Heart right ventricle (tissue), 16 donors: ENCODE data around the gene CPNE4. TPM values are rescaled to one million over a fixed set of nuclear protein-coding genes. Genes with fewer than 3 reads are reported as not detected.
"Not testable (repeated sequence)": the region's sequence is repeated elsewhere in the genome, so short reads cannot be mapped to it uniquely, and the experiment has no call there.

Source experiments
- ATAC-seq, 8 donors: fragments of 200-7000 bp; cut with Tn5 transposase; one replicate each; pipeline ENCODE4 v1.9.1; 2020; ENCODE audit warnings: mild to moderate bottlenecking in 8 of 8, moderate library complexity in 8 of 8, moderate number of reproducible peaks in 1 of 8
- DNase-seq, 2 donors: peaks; one replicate each; pipeline ENCODE4 v3.0.0-alpha.2; 2020
- H3K27ac ChIP-seq, 10 donors: fragments of 200-600 bp; sonication (generic) in 2 of 10; one replicate each; pipeline versions ENCODE4 v1.5.0 to v1.8.0; 2020 to 2022; ENCODE audit warnings: mild to moderate bottlenecking in 3 of 10
- H3K27me3 ChIP-seq, 7 donors: fragments of 200-600 bp; one replicate each; pipeline ENCODE4 v1.8.0; 2021 to 2022; ENCODE audit warnings: mild to moderate bottlenecking in 2 of 7
- H3K36me3 ChIP-seq, 9 donors: fragments of 200-600 bp; sonication (generic) in 1 of 9; one replicate each; pipeline versions ENCODE4 v1.5.0 to v1.8.0; 2020 to 2022; ENCODE audit warnings: mild to moderate bottlenecking in 2 of 9
- H3K4me1 ChIP-seq, 9 donors: fragments of 200-600 bp; sonication (generic) in 1 of 9; one replicate each; pipeline versions ENCODE4 v1.5.0 to v1.8.0; 2020 to 2022; ENCODE audit warnings: mild to moderate bottlenecking in 4 of 9
- H3K4me3 ChIP-seq, 10 donors: fragments of 200-600 bp; sonication (generic) in 2 of 10; one replicate each; pipeline versions ENCODE4 v1.5.0 to v1.8.0; 2020 to 2022; ENCODE audit warnings: mild to moderate bottlenecking in 7 of 10, moderate library complexity in 2 of 10
- H3K9me3 ChIP-seq, 11 donors: fragments of 200-600 bp in 10 of 11; sonication (generic) in 2 of 11; one replicate each; pipeline versions ENCODE4 v1.5.0 to v1.8.0; 2013 to 2022; ENCODE audit warnings: mild to moderate bottlenecking in 2 of 11, control low read depth in 1 of 11, moderate library complexity in 1 of 11
- WGBS, 2 donors: extraction: QIAGEN DNeasy Blood & Tissue Kit; methylation state at CpG; one replicate each; pipeline ENCODE4 v1.1.7; 2013; ENCODE audit warnings: inconsistent platforms in 1 of 2; 5-methylcytosine and 5-hydroxymethylcytosine counted together
- intact Hi-C, 10 donors: fragments of 100-400 bp; cut with DNase I; formaldehyde crosslinking; loops; one replicate each; pipeline versions ENCODE4 v1.11.1 to v1.14.2; 2022
- microRNA-seq, 2 donors: library from miRNA; unstranded; fragments of <30 nt; microRNA quantifications; one replicate each; pipeline ENCODE4 v1.2.0, GENCODE V29; 2021
- polyA plus RNA-seq, 2 donors: library from polyadenylated mRNA; stranded (reverse); fragments of 200-250 nt; gene quantifications; one replicate each; pipeline ENCODE4 v1.2.3, GENCODE V29; 2013
- total RNA-seq, 10 donors: library from RNA; stranded (reverse); fragmentation: NEBNext Ultra II Directional in 3 of 10; extraction: Animal tissue kit (Norgen Biotek cat#: 25700) in 3 of 10; gene quantifications; one replicate each; pipeline versions ENCODE4 v1.2.1 to v1.2.4, GENCODE V29; 2021 to 2023
- TF ChIP-seq, protein P1 (sequence below), 9 donors: fragments of 200-600 bp; sonication (generic) in 2 of 9; IDR thresholded peaks; one replicate each; pipeline versions ENCODE4 v1.5.0 to v1.8.0; 2021 to 2022; ENCODE audit warnings: antibody characterized with exemption in 9 of 9, mild to moderate bottlenecking in 5 of 9, moderate library complexity in 1 of 9
- donor health status: Arrhythmogenic right ventricular cardiomyopathy.
- donor health status: ischemic (EF 13 %, LVEDD 7.1; RV severe dilation, severe dysfunction).
- donor health status: healthy with polysubstance abuse.
- donor health status: DM: no; HTN: yes; CAD: no.
- donor health status: DM: no; HTN: no; CAD: no.
- donor health status: ischemic (EF 25% LVEDD 6.9; RV normal size, moderate dysfunction).
- donor health status: ischemic (EF 25% LVEDD 5.7; RV mildly dilated, moderate dysfunction).
- donor health status: healthy.
- donor health status: DM: yes; HTN: yes; CAD: no.
- donor health status: Ischemic cardiomyopathy.
- donor health status: ischemic (EF 35%, LVEDD 5.7; RV mildly dilated, moderate dysfunction).
- donor health status: nonischemic (EF 11% LVEDD 7.7; RV severe dilation, severe dysfunction).
- donor health status: DM: yes; HTN: yes; CAD: no.
- donor health status: PGD.
- donor health status: ischemic (EF 29% LVEDD 5.4; RV normal size, mild dysfunction).
- donor health status: nonischemic (EF 23%, LVEDD 6.1; RV moderate dilation, normal function).

The CPNE4 gene
- total and polyA plus RNA-seq, 12 donors = 1.5 to 116 (median 24.8) TPM

DNA sequence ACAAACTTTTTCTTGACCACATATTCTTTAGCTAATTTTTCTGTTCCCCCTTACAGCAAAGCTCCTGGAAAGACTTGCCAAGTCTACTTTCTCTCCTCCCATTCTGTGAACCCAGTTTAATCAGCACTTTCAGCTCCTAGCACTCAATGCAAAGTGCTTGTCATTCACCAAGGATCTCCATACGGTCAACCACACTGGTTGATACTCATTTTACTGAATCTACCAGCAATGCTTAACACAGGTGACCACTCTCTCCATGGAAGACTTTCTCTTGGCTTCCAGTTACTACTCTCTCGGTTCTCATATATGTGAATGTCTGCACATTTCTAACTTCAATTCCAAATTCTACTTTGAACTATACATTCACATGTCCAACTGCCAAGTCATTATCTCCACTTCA is 543.7 kb downstream of the CPNE4 start:
- 86 to 89% methylated on average over 2 of the region's 2 CpGs for WGBS, 2 donors

DNA sequence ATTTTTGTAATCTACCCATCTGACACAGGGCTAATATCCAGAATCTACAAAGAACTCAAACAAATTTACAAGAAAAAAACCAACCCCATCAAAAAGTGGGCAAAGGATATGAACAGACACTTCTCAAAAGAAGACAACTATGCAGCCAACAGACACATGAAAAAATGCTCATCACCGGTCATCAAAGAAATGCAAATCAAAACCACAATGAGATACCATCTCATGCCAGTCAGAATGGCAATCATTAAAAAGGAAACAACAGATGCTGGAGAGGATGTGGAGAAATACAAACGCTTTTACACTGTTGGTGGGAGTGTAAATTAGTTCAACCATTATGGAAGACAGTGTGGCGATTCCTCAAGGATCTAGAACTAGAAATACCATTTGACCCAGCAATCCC is 548.3 kb downstream of the CPNE4 start:
- H3K9me3 ChIP-seq, intact Hi-C loops, H3K4me1 ChIP-seq, H3K27ac ChIP-seq, H3K27me3 ChIP-seq, ATAC-seq, H3K4me3 ChIP-seq, DNase-seq: not testable (repeated sequence)
- WGBS, 2 donors = 89% methylated on average over 3 of the region's 3 CpGs
- peaks cover 0 to 95% (median 22%) of the 10 kb centered on the region in 9 donors for H3K36me3 ChIP-seq

More for the DNA sequence above, 543.7 kb downstream of the CPNE4 start:
- Histone ChIP-seq H3K27me3 (no peaks in the 10 kb centered on the region), H3K4me3 (no peak overlapping the region), H3K4me1 (no peaks in the 10 kb centered on the region), H3K27ac (no peak overlapping the region), H3K9me3 (no peaks in the 10 kb centered on the region), H3K36me3 (peaks cover 0 to 98% (median 23%) of the 10 kb centered on the region in 9 donors)
- TF ChIP-seq, protein P1, sequence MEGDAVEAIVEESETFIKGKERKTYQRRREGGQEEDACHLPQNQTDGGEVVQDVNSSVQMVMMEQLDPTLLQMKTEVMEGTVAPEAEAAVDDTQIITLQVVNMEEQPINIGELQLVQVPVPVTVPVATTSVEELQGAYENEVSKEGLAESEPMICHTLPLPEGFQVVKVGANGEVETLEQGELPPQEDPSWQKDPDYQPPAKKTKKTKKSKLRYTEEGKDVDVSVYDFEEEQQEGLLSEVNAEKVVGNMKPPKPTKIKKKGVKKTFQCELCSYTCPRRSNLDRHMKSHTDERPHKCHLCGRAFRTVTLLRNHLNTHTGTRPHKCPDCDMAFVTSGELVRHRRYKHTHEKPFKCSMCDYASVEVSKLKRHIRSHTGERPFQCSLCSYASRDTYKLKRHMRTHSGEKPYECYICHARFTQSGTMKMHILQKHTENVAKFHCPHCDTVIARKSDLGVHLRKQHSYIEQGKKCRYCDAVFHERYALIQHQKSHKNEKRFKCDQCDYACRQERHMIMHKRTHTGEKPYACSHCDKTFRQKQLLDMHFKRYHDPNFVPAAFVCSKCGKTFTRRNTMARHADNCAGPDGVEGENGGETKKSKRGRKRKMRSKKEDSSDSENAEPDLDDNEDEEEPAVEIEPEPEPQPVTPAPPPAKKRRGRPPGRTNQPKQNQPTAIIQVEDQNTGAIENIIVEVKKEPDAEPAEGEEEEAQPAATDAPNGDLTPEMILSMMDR (IDR thresholded peaks at IDR 0.05) = no peak
- no peak for DNase-seq
- ATAC-seq = no peak
- intact Hi-C loops = loop anchor here in 1 of 10 donors (10.0 kb wide), 1 partner anchor 456 kb away; no protein-coding TSS in a partner anchor

DNA sequence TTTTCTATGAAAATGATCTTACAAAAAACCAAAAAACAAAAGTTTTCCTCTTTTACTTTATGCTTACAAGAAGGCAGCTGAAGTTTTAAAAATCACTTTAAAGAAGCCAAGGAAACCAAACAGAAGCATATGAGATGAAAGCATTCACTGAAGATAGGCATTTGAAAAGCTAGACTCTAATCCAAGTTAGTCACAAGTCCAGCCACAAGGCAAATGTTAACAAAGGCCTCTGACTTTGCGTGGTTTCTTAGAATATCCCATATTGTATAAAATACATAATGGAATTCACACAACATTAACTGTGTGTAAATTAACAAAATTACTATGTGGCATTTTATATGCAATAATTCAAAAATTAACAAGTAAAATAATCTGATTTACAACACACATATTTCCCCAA is 549.7 kb downstream of the CPNE4 start:
- intact Hi-C loops = no loop called here
- TF ChIP-seq, protein P1 (IDR thresholded peaks at IDR 0.05) = no peak
- no peak overlapping the region for H3K27ac ChIP-seq
- no peak overlapping the region for H3K4me3 ChIP-seq
- H3K4me1 ChIP-seq = no peaks in the 10 kb centered on the region
- DNase-seq = no peak
- no peaks in the 10 kb centered on the region for H3K27me3 ChIP-seq
- WGBS, 2 donors = 94 to 97% methylated on average over 1 of the region's 1 CpG
- peaks cover 0 to 94% (median 22%) of the 10 kb centered on the region in 9 donors for H3K36me3 ChIP-seq
- no peaks in the 10 kb centered on the region for H3K9me3 ChIP-seq
- ATAC-seq = no peak

DNA sequence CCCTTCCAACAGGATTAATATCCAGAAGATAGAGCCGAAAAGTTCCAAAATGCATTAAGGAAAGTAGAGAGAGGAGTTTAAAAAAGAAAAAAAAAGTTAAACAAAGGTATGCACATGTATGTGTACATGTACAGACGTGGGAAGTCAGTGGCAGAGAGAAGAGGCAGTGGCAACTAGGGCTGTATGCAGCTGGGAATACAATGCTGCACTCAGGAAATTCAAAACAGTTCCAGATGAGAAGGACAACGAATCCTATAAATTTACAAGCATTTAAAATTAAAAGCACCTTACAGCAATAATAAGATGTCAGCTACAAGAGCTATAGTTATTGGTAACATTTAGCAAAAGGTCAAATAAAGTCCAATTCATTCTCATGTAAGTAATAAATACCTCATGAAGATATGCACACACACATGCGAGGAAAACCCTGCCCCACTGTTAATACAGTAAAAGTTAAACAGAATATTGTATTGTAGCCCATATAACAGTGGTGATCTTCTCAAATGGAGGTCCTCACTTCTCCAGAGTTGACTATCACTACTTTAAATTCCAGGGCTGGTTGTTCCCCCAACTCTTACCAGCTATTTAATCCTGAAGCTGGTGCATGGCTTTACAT is 550.2 kb downstream of the CPNE4 start:
- Histone ChIP-seq H3K9me3 (no peaks in the 10 kb centered on the region), H3K36me3 (peaks cover 0 to 93% (median 18%) of the 10 kb centered on the region in 9 donors), H3K27ac (no peak overlapping the region), H3K4me3 (no peak overlapping the region), H3K4me1 (no peaks in the 10 kb centered on the region), H3K27me3 (no peaks in the 10 kb centered on the region)
- ATAC-seq = no peak
- 92% methylated on average over 4 of the region's 4 CpGs for WGBS, 2 donors
- intact Hi-C loops = no loop called here
- TF ChIP-seq, protein P1 (IDR thresholded peaks at IDR 0.05) = no peak
- DNase-seq = no peak

Small RNAs within 50 kb of the gene (microRNA-seq; reads per million reads assigned to microRNA genes)
- 0 reads per million in 2 donors for gene MIR5704
